Liver (tissue), 9 donors: ENCODE results near the gene CCDC6. TPM values are rescaled to one million over a fixed set of nuclear protein-coding genes. Genes with fewer than 3 reads are reported as not detected.
"Not testable (repeated sequence)": the region's sequence is repeated elsewhere in the genome, so short reads cannot be mapped to it uniquely, and the experiment has no call there.

Experiments
- DNase-seq: peaks from one replicate; pipeline ENCODE4 v3.0.0-alpha.2; 2017; ENCODE audit warnings: low spot score
- H3K27ac ChIP-seq, 2 donors: one replicate each; pipeline ENCODE4 v1.7.0; 2013; ENCODE audit warnings: inconsistent platforms in 2 of 2, low read length in 2 of 2, control low read depth in 1 of 2, low read depth in 1 of 2, mild to moderate bottlenecking in 1 of 2
- H3K27me3 ChIP-seq, 4 donors: one replicate each; pipeline versions ENCODE4 v1.6.1 to v1.7.0; 2013; ENCODE audit warnings: low read length in 3 of 4, inconsistent platforms in 1 of 4, mild to moderate bottlenecking in 1 of 4, moderate library complexity in 1 of 4; ENCODE audit not compliant: control insufficient read depth in 4 of 4, insufficient read depth in 4 of 4
- H3K36me3 ChIP-seq, 4 donors: one replicate each; pipeline versions ENCODE4 v1.6.1 to v1.7.0; 2013; ENCODE audit warnings: low read length in 3 of 4, mild to moderate bottlenecking in 3 of 4, low read depth in 1 of 4, moderate library complexity in 1 of 4; ENCODE audit not compliant: control insufficient read depth in 4 of 4, insufficient read depth in 3 of 4
- H3K4me1 ChIP-seq, 4 donors: one replicate each; pipeline versions ENCODE4 v1.6.1 to v1.7.0; 2013; ENCODE audit warnings: low read length in 3 of 4, mild to moderate bottlenecking in 3 of 4, moderate library complexity in 1 of 4; ENCODE audit not compliant: control insufficient read depth in 4 of 4, insufficient read depth in 4 of 4
- H3K4me3 ChIP-seq, 3 donors: one replicate each; pipeline versions ENCODE4 v1.6.1 to v1.7.0; 2013; ENCODE audit warnings: low read length in 3 of 3, control low read depth in 1 of 3, low read depth in 1 of 3, mild to moderate bottlenecking in 1 of 3
- H3K9ac ChIP-seq, 2 donors: one replicate each; pipeline ENCODE4 v1.7.0; 2013; ENCODE audit warnings: low read length in 2 of 2, mild to moderate bottlenecking in 2 of 2, moderate library complexity in 2 of 2, control low read depth in 1 of 2, low read depth in 1 of 2
- H3K9me3 ChIP-seq, 4 donors: one replicate each; pipeline versions ENCODE4 v1.6.1 to v1.7.0; 2013; ENCODE audit warnings: low read length in 3 of 4; ENCODE audit not compliant: control insufficient read depth in 4 of 4
- EGR1 ChIP-seq, 2 donors: IDR thresholded peaks; 2 replicates each; pipeline ENCODE4 v1.6.1; 2016 to 2018; ENCODE audit warnings: antibody characterized with exemption in 2 of 2, low read depth in 2 of 2
- FOXA1 ChIP-seq: IDR thresholded peaks from 2 replicates; pipeline ENCODE4 v1.6.1; 2016; ENCODE audit warnings: antibody characterized with exemption
- FOXA2 ChIP-seq: IDR thresholded peaks from 2 replicates; pipeline ENCODE4 v1.6.1; 2016; ENCODE audit warnings: antibody characterized with exemption
- GABPA ChIP-seq, 2 donors: IDR thresholded peaks in 1 of 2; conservative IDR thresholded peaks in 1 of 2; 2 replicates each; pipeline ENCODE4 v1.6.1; 2016; ENCODE audit warnings: antibody characterized with exemption in 2 of 2, mild to moderate bottlenecking in 1 of 2, moderate library complexity in 1 of 2
- HNF4A ChIP-seq, 2 donors: conservative IDR thresholded peaks; 2 replicates each; pipeline ENCODE4 v1.6.1; 2016; ENCODE audit warnings: antibody characterized with exemption in 2 of 2, mild to moderate bottlenecking in 2 of 2
- HNF4G ChIP-seq: IDR thresholded peaks from 2 replicates; pipeline ENCODE4 v1.6.1; 2016; ENCODE audit warnings: antibody characterized with exemption
- JUND ChIP-seq, 2 donors: IDR thresholded peaks; 2 replicates each; pipeline ENCODE4 v1.6.1; 2016; ENCODE audit warnings: antibody characterized with exemption in 2 of 2
- NR2F2 ChIP-seq: IDR thresholded peaks from 2 replicates; pipeline ENCODE4 v1.6.1; 2016; ENCODE audit warnings: antibody characterized with exemption
- RAD21 ChIP-seq, 2 donors: IDR thresholded peaks; 2 replicates each; pipeline ENCODE4 v1.6.1; 2016; ENCODE audit warnings: antibody characterized with exemption in 2 of 2, mild to moderate bottlenecking in 2 of 2
- RXRA ChIP-seq, 2 donors: IDR thresholded peaks; 2 replicates each; pipeline ENCODE4 v1.6.1; 2017 to 2018; ENCODE audit warnings: antibody characterized with exemption in 2 of 2, mild to moderate bottlenecking in 1 of 2
- WGBS: extraction: QIAGEN DNeasy Blood & Tissue Kit; methylation state at CpG from one replicate; pipeline ENCODE4 v1.1.7; 2013; 5-methylcytosine and 5-hydroxymethylcytosine counted together
- polyA plus RNA-seq, 2 donors: library from polyadenylated mRNA; stranded (reverse) in 1 of 2; unstranded in 1 of 2; fragments of 200-250 nt in 1 of 2; fragments of >200 nt in 1 of 2; fragmentation: Nextera tagmentation in 1 of 2; extraction: Ambion mirVana in 1 of 2; gene quantifications; one replicate each; pipeline versions ENCODE4 v1.2.1 to v1.2.3, GENCODE V29; 2013 to 2015
- total RNA-seq, 2 donors: library from RNA; depleted of rRNA; stranded (reverse); fragments of >200 nt; gene quantifications; one replicate each; pipeline ENCODE4 v1.2.3, GENCODE V29; 2014
- TF ChIP-seq, protein P1 (sequence below): IDR thresholded peaks from 2 replicates; pipeline ENCODE4 v1.6.1; 2016; ENCODE audit warnings: antibody characterized with exemption
- TF ChIP-seq, protein P2 (sequence below): IDR thresholded peaks from 2 replicates; pipeline ENCODE4 v1.6.1; 2016; ENCODE audit warnings: antibody characterized with exemption
- TF ChIP-seq, protein P3 (sequence below): IDR thresholded peaks from 2 replicates; pipeline ENCODE4 v1.6.1; 2016; ENCODE audit warnings: antibody characterized with exemption, mild to moderate bottlenecking
- TF ChIP-seq, protein P4 (sequence below): fragments of 150-350 bp; IDR thresholded peaks from 2 replicates; pipeline ENCODE4 v1.5.1; 2017; ENCODE audit warnings: improper control_type of control experiment, low read depth, low read length; ENCODE audit not compliant: missing input control
- donor health status: healthy.
- donor health status: healthy.
- donor health status: healthy.
- donor health status: healthy.
- donor health status: healthy.

CCDC6 gene
- total and polyA plus RNA-seq, 4 donors = 4.7 to 14.3 (median 8.8) TPM

DNA sequence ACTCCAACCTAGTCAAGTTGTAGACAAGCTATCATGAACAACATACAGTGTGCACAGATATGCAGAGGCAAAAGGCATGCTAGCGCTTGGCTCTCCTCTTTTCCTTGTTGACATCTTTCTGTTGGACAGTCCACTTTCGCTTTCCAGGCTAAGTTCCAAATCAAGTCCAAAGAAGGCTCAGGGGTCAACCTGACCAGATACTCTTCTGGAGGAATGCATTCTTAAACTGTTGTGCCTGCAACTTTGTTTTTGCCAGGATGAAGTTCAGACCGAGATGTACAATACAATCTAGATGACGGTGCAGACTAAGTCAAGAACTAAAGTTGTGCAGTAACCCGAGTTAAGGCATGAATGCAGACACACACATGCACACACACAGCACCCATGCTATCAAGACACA is 117.4 kb downstream of the CCDC6 start:
- WGBS = 89% methylated on average over 5 of the region's 5 CpGs
- H3K9ac ChIP-seq, H3K9me3 ChIP-seq, H3K27ac ChIP-seq, H3K4me3 ChIP-seq, H3K27me3 ChIP-seq, H3K4me1 ChIP-seq, DNase-seq: not testable (repeated sequence)
- TF ChIP-seq NR2F2 = peak; percentile 70
- H3K36me3 ChIP-seq = peaks cover 2 to 21% (median 15%) of the 10 kb centered on the region in 4 donors

DNA sequence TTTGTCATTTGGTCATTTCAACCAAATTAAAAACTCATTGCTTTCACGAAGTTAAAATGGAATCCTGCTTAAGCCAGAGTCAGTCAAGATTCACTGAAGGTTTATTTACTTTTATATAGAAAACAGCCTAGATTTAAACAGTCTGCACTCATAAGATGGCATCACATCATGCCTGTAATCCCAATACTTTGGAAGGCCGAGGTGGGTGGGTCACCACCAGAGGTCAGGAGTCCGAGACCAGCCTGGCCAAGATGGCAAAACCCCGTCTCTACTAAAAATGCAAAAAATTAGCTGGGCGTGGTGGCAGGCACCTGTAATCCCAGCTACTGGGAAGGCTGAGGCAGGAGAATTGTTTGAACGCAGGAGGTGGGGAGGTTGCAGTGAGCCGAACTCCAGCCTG is 119.3 kb downstream of the CCDC6 start:
- H3K27me3 ChIP-seq, H3K9ac ChIP-seq, H3K4me1 ChIP-seq, H3K4me3 ChIP-seq, H3K9me3 ChIP-seq, H3K27ac ChIP-seq, DNase-seq: not testable (repeated sequence)
- 87% methylated on average over 7 of the region's 7 CpGs for WGBS
- H3K36me3 ChIP-seq = peaks cover 2 to 14% (median 5%) of the 10 kb centered on the region in 4 donors

DNA sequence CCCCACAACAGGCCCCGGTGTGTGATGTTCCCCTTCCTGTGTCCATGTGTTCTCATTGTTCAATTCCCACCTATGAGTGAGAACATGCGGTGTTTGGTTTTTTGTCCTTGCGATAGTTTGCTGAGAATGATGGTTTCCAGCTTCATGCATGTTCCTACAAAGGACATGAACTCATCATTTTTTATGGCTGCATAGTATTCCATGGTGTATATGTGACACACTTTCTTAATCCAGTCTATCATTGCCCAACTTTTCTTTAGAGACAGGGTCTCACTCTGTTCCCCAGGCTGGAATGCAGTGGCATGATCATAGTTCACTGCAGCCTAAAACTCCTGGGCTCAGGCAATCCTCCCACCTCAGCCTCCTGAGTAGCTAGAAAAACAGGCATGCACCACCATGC is 120.9 kb downstream of the CCDC6 start:
- 100% methylated on average over 2 of the region's 3 CpGs for WGBS
- H3K4me1 ChIP-seq, H3K9me3 ChIP-seq, DNase-seq, H3K36me3 ChIP-seq, H3K4me3 ChIP-seq, H3K27ac ChIP-seq, H3K9ac ChIP-seq, H3K27me3 ChIP-seq: not testable (repeated sequence)

DNA sequence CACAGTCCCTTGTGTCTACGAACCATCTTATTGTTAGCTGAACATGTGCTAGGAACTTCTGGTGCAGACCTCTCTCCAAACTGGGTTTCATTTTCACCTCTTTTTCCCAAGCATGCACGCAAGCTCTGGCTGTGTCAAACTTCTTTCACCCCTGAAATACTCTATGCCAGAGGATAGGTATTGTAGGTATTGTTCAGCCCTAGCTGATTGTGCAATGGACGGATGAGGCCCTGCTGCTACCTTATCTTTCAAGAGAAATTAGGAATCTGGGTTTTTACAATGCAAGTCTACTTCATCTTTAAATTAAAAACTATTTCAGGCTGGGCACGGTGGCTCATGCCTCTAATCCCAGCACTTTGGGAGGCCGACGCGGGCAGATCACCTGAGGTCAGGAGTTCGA is 124.8 kb downstream of the CCDC6 start:
- Histone ChIP-seq H3K4me1 (no peaks in the 10 kb centered on the region), H3K4me3 (no peak overlapping the region), H3K27ac (no peak overlapping the region), H3K9me3 (peaks cover 0 to 3% (median 1%) of the 10 kb centered on the region in 4 donors), H3K27me3 (no peaks in the 10 kb centered on the region), H3K9ac (no peak overlapping the region), H3K36me3 (no peaks in the 10 kb centered on the region)
- WGBS = 93% methylated on average over 8 of the region's 8 CpGs
- DNase-seq = no peak
- TF ChIP-seq GABPA (IDR thresholded peaks at IDR 0.05 in 1 of 2, conservative IDR thresholded peaks at IDR 0.05 in 1 of 2) (no peak), EGR1 (IDR thresholded peaks at IDR 0.05; ENCODE audit: low read depth in 2 of 2) (no peak), NR2F2 (no peak), HNF4A (conservative IDR thresholded peaks at IDR 0.05) (no peak), RAD21 (IDR thresholded peaks at IDR 0.05) (no peak), JUND (IDR thresholded peaks at IDR 0.05) (no peak), FOXA2 (no peak), FOXA1 (no peak), RXRA (IDR thresholded peaks at IDR 0.05) (no peak), HNF4G (no peak)
- TF ChIP-seq, protein P1, sequence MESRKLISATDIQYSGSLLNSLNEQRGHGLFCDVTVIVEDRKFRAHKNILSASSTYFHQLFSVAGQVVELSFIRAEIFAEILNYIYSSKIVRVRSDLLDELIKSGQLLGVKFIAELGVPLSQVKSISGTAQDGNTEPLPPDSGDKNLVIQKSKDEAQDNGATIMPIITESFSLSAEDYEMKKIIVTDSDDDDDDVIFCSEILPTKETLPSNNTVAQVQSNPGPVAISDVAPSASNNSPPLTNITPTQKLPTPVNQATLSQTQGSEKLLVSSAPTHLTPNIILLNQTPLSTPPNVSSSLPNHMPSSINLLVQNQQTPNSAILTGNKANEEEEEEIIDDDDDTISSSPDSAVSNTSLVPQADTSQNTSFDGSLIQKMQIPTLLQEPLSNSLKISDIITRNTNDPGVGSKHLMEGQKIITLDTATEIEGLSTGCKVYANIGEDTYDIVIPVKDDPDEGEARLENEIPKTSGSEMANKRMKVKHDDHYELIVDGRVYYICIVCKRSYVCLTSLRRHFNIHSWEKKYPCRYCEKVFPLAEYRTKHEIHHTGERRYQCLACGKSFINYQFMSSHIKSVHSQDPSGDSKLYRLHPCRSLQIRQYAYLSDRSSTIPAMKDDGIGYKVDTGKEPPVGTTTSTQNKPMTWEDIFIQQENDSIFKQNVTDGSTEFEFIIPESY = no peak
- TF ChIP-seq, protein P2, sequence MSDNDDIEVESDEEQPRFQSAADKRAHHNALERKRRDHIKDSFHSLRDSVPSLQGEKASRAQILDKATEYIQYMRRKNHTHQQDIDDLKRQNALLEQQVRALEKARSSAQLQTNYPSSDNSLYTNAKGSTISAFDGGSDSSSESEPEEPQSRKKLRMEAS = no peak
- TF ChIP-seq, protein P3, sequence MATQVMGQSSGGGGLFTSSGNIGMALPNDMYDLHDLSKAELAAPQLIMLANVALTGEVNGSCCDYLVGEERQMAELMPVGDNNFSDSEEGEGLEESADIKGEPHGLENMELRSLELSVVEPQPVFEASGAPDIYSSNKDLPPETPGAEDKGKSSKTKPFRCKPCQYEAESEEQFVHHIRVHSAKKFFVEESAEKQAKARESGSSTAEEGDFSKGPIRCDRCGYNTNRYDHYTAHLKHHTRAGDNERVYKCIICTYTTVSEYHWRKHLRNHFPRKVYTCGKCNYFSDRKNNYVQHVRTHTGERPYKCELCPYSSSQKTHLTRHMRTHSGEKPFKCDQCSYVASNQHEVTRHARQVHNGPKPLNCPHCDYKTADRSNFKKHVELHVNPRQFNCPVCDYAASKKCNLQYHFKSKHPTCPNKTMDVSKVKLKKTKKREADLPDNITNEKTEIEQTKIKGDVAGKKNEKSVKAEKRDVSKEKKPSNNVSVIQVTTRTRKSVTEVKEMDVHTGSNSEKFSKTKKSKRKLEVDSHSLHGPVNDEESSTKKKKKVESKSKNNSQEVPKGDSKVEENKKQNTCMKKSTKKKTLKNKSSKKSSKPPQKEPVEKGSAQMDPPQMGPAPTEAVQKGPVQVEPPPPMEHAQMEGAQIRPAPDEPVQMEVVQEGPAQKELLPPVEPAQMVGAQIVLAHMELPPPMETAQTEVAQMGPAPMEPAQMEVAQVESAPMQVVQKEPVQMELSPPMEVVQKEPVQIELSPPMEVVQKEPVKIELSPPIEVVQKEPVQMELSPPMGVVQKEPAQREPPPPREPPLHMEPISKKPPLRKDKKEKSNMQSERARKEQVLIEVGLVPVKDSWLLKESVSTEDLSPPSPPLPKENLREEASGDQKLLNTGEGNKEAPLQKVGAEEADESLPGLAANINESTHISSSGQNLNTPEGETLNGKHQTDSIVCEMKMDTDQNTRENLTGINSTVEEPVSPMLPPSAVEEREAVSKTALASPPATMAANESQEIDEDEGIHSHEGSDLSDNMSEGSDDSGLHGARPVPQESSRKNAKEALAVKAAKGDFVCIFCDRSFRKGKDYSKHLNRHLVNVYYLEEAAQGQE = no peak
- TF ChIP-seq, protein P4, sequence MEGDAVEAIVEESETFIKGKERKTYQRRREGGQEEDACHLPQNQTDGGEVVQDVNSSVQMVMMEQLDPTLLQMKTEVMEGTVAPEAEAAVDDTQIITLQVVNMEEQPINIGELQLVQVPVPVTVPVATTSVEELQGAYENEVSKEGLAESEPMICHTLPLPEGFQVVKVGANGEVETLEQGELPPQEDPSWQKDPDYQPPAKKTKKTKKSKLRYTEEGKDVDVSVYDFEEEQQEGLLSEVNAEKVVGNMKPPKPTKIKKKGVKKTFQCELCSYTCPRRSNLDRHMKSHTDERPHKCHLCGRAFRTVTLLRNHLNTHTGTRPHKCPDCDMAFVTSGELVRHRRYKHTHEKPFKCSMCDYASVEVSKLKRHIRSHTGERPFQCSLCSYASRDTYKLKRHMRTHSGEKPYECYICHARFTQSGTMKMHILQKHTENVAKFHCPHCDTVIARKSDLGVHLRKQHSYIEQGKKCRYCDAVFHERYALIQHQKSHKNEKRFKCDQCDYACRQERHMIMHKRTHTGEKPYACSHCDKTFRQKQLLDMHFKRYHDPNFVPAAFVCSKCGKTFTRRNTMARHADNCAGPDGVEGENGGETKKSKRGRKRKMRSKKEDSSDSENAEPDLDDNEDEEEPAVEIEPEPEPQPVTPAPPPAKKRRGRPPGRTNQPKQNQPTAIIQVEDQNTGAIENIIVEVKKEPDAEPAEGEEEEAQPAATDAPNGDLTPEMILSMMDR = no peak
